MG63 (cell line): ENCODE data around the gene TBC1D22B. TPM values are rescaled to one million over a fixed set of nuclear protein-coding genes. Genes with fewer than 3 reads are reported as not detected.
A peak's percentile ranks its signal among the peaks of the same experiment; 100 is the strongest.

Experiments
- DNase-seq: peaks from one replicate; pipeline ENCODE4 v3.0.0-alpha.2; 2020
- H3K27me3 ChIP-seq: fragments of 250-450 bp; sonication (Bioruptor Pico); 2 replicates; pipeline ENCODE4 v1.5.1; 2020; ENCODE audit warnings: mild to moderate bottlenecking, moderate library complexity
- H3K36me3 ChIP-seq: fragments of 250-450 bp; sonication (Bioruptor Pico); 2 replicates; pipeline ENCODE4 v1.5.1; 2020; ENCODE audit warnings: mild to moderate bottlenecking, moderate library complexity
- H3K4me3 ChIP-seq: fragments of 250-450 bp; sonication (Bioruptor Pico); 2 replicates; pipeline ENCODE4 v1.5.1; 2020; ENCODE audit warnings: mild to moderate bottlenecking, moderate library complexity
- H3K9me3 ChIP-seq: fragments of 250-450 bp; sonication (Bioruptor Pico); 2 replicates; pipeline ENCODE4 v1.5.1; 2020; ENCODE audit warnings: mild to moderate bottlenecking, moderate library complexity
- total RNA-seq: library from RNA; depleted of rRNA; stranded (reverse); fragments of >200 nt; shearing (Covaris generic); gene quantifications from 2 replicates; pipeline ENCODE4 v1.2.3, GENCODE V29; 2014; ENCODE audit warnings: low replicate concordance

TBC1D22B gene
- total RNA-seq, 1 experiment from 2014 or later: 4.4 TPM

GRCh38 chr6:37347670-37348111 is 90.1 kb downstream of the TBC1D22B start:
- no peaks in the 10 kb centered on the region for H3K9me3 ChIP-seq
- H3K27me3 ChIP-seq: no peaks in the 10 kb centered on the region
- H3K4me3 ChIP-seq: no peak overlapping the region
- no peaks in the 10 kb centered on the region for H3K36me3 ChIP-seq
- no peak for DNase-seq

GRCh38 chr6:37351027-37351426 is 93.5 kb downstream of the TBC1D22B start:
- no peak for DNase-seq
- no peaks in the 10 kb centered on the region for H3K36me3 ChIP-seq
- no peaks in the 10 kb centered on the region for H3K9me3 ChIP-seq
- H3K4me3 ChIP-seq: no peak overlapping the region
- H3K27me3 ChIP-seq: no peaks in the 10 kb centered on the region

- Histone ChIP-seq H3K4me3 (no peak overlapping the region), H3K9me3 (no peaks in the 10 kb centered on the region), H3K27me3 (no peaks in the 10 kb centered on the region), H3K36me3 (no peaks in the 10 kb centered on the region)
- no peak for DNase-seq
Measured at GRCh38 chr6:37352384-37352783, 94.8 kb downstream of the TBC1D22B start.

- Histone ChIP-seq H3K9me3 (no peaks in the 10 kb centered on the region), H3K27me3 (no peaks in the 10 kb centered on the region), H3K36me3 (no peaks in the 10 kb centered on the region), H3K4me3 (peak within 1 kb of the TSS; percentile 82)
- peak; percentile 92 for DNase-seq
Measured at GRCh38 chr6:37353761-37354525, 96.4 kb downstream of the TBC1D22B start, which contains the start of gene RNF8. RNF8 (plus strand) TSS chr6:37353983; CDS start chr6:37354165, 182 bp downstream.

- H3K36me3 ChIP-seq: no peaks in the 10 kb centered on the region
- peak; percentile 58 for DNase-seq
- H3K9me3 ChIP-seq: no peaks in the 10 kb centered on the region
- H3K27me3 ChIP-seq: no peaks in the 10 kb centered on the region
- H3K4me3 ChIP-seq: peak overlapping the region; percentile 82
Measured at GRCh38 chr6:37354526-37355384, 97.2 kb downstream of the TBC1D22B start.

- no peaks in the 10 kb centered on the region for H3K27me3 ChIP-seq
- H3K4me3 ChIP-seq: no peak overlapping the region
- H3K9me3 ChIP-seq: no peaks in the 10 kb centered on the region
- H3K36me3 ChIP-seq: peaks cover 7% of the 10 kb centered on the region
- DNase-seq: no peak
Measured at GRCh38 chr6:37357288-37357687, 99.7 kb downstream of the TBC1D22B start.

GRCh38 chr6:37357860-37358259 is 100.3 kb downstream of the TBC1D22B start:
- Histone ChIP-seq H3K27me3 (no peaks in the 10 kb centered on the region), H3K36me3 (peaks cover 7% of the 10 kb centered on the region)
- DNase-seq: no peak

GRCh38 chr6:37359039-37359438 is 101.5 kb downstream of the TBC1D22B start:
- peaks cover 10% of the 10 kb centered on the region for H3K36me3 ChIP-seq
- H3K4me3 ChIP-seq: no peak overlapping the region
- no peak for DNase-seq
- H3K27me3 ChIP-seq: no peaks in the 10 kb centered on the region
- H3K9me3 ChIP-seq: no peaks in the 10 kb centered on the region

More at GRCh38 chr6:37357860-37358259, 100.3 kb downstream of the TBC1D22B start:
- no peaks in the 10 kb centered on the region for H3K9me3 ChIP-seq
- H3K4me3 ChIP-seq: no peak overlapping the region

GRCh38 chr6:37362101-37362828 is 104.7 kb downstream of the TBC1D22B start:
- DNase-seq: no peak
- Histone ChIP-seq H3K36me3 (peaks cover 18% of the 10 kb centered on the region), H3K27me3 (no peaks in the 10 kb centered on the region), H3K4me3 (no peak overlapping the region), H3K9me3 (no peaks in the 10 kb centered on the region)

GRCh38 chr6:37365791-37366190 is 108.2 kb downstream of the TBC1D22B start:
- Histone ChIP-seq H3K4me3 (no peak overlapping the region), H3K36me3 (peaks cover 45% of the 10 kb centered on the region), H3K9me3 (no peaks in the 10 kb centered on the region), H3K27me3 (no peaks in the 10 kb centered on the region)
- no peak for DNase-seq

- H3K9me3 ChIP-seq: no peaks in the 10 kb centered on the region
- DNase-seq: no peak
- no peak overlapping the region for H3K4me3 ChIP-seq
- no peaks in the 10 kb centered on the region for H3K27me3 ChIP-seq
- peaks cover 46% of the 10 kb centered on the region for H3K36me3 ChIP-seq
Measured at GRCh38 chr6:37366910-37367309, 109.3 kb downstream of the TBC1D22B start.

GRCh38 chr6:37368961-37369320 is 111.4 kb downstream of the TBC1D22B start:
- H3K4me3 ChIP-seq: no peak overlapping the region
- H3K9me3 ChIP-seq: no peaks in the 10 kb centered on the region
- DNase-seq: no peak
- H3K36me3 ChIP-seq: peaks cover 43% of the 10 kb centered on the region
- H3K27me3 ChIP-seq: no peaks in the 10 kb centered on the region

- Histone ChIP-seq H3K9me3 (no peaks in the 10 kb centered on the region), H3K27me3 (no peaks in the 10 kb centered on the region), H3K36me3 (peaks cover 46% of the 10 kb centered on the region), H3K4me3 (no peak overlapping the region)
- DNase-seq: peak; percentile 9
Measured at GRCh38 chr6:37369321-37370201, 112.0 kb downstream of the TBC1D22B start.

GRCh38 chr6:37371154-37372083 is 113.8 kb downstream of the TBC1D22B start:
- H3K36me3 ChIP-seq: peaks cover 48% of the 10 kb centered on the region
- DNase-seq: no peak

GRCh38 chr6:37372116-37372515 is 114.5 kb downstream of the TBC1D22B start:
- Histone ChIP-seq H3K4me3 (no peak overlapping the region), H3K9me3 (no peaks in the 10 kb centered on the region), H3K27me3 (no peaks in the 10 kb centered on the region), H3K36me3 (peaks cover 51% of the 10 kb centered on the region)
- DNase-seq: no peak

More at GRCh38 chr6:37371154-37372083, 113.8 kb downstream of the TBC1D22B start:
- Histone ChIP-seq H3K27me3 (no peaks in the 10 kb centered on the region), H3K4me3 (no peak overlapping the region), H3K9me3 (no peaks in the 10 kb centered on the region)
